Ureter (tissue), 1 donor: ENCODE results near the gene INSRR. TPM values are rescaled to one million over a fixed set of nuclear protein-coding genes. Genes with fewer than 3 reads are reported as not detected.

ENCODE experiments used
- DNase-seq: peaks from one replicate; pipeline ENCODE4 v3.0.0-alpha.2; 2020; ENCODE audit warnings: low spot score
- total RNA-seq: library from RNA; stranded (reverse); gene quantifications from one replicate; pipeline ENCODE4 v1.2.4, GENCODE V29; 2023
- donor health status: DM: yes; HTN: yes; CAD: no.

The INSRR gene
- total RNA-seq, 1 donor from 2014 or later = 0.13 TPM

- no peak for DNase-seq
Measured at GRCh38 chr1:156832434-156832833, 26.5 kb downstream of the INSRR start.

DNA sequence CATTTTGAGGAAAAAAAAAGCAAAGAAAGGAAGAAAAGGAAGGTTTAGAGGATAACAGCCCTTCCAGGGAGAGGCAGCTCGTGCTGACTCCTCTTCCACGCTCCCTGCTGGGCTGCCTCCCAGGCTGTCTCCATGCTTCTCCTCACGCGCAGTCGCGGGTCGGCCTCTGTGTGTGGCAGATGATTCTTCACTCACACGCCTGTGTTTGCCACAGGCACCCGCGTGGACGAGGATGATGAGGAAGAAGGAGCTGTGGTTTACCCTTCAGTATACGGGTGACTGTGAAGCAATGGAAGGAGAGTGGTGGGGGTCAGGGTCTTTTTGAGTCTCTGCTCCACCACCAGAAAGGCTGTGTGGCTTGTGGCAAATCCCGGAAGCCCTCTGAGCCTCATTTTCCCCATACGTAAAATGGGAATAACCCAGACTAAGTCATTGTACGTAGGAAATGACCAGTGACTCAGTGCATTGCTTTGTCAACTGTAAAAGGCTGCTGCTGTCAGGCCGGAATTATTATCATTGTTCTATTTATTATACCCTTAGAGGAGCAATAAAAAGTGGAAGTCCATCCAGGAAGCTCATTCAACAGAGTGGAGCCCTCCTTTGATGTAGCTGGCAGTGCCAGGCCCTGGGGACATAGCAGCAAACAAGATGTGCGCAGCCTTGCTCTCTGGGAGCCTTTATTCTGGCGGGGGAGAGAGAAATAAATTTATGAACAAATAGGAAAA lies 30.4 kb downstream of the INSRR start:
- DNase-seq = no peak

DNA sequence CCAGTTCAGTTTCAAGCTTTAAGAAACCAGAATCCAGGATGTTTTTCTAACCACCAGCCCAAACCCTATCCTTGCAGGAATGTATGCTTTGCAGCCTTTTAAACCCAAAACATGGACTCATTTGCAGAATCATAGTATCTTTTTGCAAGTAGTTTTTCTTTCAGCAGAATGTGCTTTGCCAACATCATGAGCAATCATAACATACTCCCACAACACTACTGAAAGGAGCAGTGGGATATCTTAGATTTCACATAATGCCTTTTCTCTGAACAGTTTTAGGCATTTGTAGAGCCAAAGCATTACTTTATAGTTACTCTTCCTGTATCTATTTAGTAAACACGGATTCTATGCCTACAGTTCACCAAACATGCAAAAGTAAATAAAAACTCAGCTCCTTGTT lies 32.3 kb downstream of the INSRR start:
- DNase-seq = no peak

- DNase-seq = no peak
Measured at GRCh38 chr1:156823210-156823790, 35.6 kb downstream of the INSRR start.

DNA sequence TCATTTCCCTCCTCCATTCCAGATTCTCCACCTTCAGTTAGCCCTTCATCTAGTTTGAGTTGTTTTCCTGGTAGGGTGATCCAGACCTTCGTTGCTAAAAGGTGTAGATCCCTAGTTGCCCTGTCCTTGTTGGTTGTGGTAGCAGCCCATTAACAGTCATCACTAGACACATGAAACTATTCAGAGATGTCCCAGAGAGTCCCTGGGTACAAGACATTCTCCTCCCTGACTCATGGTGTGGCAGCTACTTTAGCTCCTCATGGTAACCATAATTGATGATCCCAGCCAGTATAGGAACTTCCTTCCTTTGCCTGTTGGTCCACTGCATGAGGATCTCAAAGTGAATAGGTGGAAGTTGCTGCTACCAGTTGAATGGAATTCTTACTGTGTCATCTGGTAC lies 36.2 kb downstream of the INSRR start:
- DNase-seq = no peak

DNA sequence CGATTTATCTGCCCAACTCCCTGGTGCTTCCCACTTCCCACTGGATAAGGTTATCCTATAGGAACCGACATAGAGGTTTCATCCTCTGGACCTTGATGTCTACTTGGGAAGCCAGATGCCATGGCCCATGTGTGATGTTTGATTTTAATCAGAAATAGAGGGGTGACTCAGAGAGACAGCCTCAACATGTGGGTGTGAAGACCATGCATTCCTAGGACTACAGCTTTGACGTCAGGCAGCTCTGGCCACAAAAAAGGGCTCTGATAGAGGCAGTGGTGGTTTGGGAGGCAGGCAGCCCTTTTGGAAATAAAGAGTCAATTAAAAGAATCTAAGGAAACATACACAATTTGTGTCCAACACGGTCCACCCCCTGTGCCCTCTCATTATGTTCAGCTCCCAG lies 37.1 kb downstream of the INSRR start:
- no peak for DNase-seq

DNA sequence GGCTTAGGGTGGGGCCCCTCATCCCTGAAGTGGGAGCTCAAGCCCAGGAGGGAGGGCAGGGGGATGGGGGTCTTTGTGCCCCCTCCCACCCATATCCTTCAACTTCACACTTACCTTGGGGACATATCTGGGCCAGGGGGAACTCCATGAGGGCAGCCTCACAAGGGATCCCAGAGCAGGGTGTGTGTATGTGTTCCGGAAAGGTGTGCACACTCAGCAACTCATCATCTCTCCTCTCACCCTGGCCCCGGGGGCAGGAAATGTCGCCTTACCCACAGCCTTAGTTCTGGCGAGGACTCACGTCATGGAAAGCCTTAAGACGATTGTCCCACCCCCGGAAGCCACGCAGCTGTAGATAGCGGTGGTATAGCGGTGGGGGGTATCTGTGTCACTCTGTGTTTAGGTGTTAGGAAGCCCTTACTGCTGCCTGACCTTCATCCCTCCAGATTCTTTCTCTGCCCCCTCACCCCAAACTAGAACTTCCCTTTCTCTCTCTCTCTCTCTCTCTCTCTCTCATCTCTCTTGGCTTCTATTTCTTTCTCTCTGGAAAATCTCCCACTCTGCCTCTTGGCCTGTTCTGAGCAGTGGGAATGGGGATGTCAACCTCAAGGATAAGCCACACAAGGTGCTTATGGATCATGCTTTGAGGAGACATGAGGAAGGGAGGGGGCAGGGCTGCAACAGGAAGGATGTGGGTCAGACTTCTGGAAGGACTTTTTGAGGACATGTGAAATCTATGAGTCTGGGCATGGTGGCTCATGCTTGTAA lies 42.2 kb downstream of the INSRR start, which contains the start of gene SH2D2A:
SH2D2A (minus strand) TSS at position 288 of the 768 bp plus-strand sequence; CDS start at position 148, 140 bp downstream.
- peak; percentile 64 for DNase-seq

DNA sequence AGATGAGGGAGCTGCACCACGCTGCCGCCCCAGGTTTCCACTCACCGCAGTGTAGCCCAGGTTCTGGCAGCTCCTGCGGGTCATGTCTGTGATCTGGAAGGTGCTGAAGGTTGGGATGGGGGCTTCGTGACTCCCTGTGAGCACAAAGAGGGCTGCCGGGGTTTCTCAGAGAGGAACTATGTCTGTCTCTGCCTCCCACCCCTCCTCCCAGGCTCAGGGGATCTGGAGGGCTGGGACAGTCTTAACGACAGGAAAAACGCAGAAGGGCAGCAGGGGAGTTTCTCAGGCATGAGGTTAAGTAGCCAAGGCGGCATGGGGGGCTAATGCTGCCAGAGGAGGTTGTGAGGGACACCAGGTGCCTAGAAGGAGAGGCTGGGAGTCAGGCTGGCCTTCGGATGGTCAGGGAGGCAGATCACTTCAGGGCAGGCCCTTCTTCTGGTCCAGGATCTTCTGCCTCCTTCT lies 42.9 kb downstream of the INSRR start:
- no peak for DNase-seq

- DNase-seq = no peak
Measured at GRCh38 chr1:156815307-156815826, 43.5 kb downstream of the INSRR start.

DNA sequence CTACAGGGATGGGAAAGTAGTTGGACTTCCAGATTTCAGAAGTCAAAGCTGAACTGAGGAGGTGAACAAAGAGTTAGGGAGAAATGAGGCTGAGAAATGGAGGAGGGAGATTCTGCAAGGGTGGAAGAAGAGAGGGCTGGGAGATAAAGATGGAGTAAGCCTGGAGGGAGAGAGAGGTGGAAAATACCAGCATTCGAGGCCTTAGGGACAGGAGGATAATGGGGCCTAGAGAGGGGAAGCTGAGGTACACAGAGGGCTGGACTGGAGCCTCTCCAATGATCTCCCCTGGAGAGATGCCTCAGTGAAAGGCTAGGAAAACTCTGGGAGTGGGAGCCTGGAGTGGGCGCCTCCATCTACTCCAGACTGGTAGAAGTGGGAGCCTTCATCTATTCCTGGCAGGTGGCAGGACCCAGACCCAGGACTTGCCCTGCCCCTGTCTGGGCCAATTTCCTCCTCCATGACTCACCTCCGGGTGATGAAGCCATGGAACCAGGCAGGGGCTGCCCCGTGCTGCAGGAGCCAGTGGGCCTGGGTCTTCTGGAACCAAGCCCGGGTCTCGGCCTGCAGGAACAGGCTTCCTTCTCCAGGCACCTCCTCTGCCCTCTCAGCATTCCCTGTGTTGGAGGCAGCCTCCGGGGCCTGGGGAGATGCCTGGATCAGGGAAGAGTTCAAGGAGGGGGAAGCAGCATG lies 44.2 kb downstream of the INSRR start:
- no peak for DNase-seq

- DNase-seq = peak; percentile 64
Measured at GRCh38 chr1:156813750-156814570, 45.0 kb downstream of the INSRR start.

DNA sequence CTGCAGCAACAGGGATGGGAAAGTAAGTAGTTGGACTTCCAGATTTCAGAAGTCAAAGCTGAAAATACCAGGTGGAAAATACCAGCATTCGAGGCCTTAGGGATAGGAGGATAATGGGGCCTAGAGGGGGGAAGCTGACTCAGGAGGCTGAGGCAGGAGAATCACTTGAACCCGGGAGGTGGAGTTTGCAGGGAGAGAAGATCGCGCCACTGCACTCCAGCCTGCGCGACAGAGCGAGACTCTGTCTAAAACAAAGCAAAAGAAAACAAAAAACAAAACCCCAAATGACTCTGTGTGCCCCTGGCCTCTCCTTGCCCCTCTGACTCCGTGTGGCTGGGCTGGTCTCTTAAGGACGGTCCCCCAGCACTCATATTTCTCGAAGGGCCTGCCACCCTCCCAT lies 45.6 kb downstream of the INSRR start:
- DNase-seq = no peak

GRCh38 chr1:156812293-156812990 lies 46.5 kb downstream of the INSRR start:
- no peak for DNase-seq

DNA sequence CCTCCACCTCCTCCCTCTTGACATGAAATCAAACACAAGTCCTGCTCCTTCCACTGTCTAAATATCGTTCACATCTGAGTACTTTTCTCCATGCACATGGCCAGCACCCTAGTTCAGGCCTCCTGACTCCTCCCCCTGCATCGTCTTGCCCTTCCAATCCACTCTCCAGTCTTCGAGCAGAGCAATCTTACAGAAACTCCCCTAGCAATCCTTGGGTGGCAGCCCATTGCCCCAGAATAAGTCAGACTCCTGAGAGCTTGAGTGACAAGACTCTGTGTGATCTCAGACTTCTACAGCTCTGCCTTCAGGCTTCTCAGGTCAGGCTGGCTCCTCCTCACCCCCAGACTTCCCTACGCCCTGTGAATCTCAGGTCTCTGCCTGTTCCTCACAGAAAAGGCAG lies 47.7 kb downstream of the INSRR start:
- no peak for DNase-seq

DNA sequence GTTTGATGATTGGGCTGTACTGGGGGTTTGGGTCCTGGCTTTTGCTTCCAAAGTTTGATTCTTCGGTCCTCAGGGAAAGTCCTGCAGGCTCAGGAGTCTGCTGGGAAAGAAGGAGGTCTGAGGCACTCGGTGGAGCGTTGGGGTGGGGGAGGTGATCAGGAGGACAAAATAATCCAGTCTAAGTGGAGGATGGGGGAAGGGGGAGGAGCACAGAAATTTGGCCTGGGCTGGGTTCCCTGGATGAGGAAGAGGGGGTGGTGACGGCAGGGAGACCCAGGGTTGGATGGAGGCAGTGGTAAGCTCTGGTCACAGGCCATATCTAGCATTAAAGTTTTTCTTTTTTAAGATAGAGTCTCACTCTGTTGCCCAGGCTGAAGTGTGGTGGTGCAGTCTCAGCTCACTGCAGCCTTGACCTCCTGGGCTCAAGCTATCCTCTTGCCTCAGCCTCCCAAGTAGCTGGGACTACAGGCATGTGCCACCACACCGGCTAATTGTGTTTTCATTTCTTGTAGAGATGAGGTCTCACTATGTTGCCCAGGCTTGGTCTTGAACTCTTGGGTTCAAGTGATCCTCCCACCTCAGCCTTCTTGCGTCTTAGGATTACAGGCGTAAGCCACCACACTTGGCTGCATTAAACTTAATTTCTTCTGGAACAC lies 49.1 kb downstream of the INSRR start:
- DNase-seq = no peak

DNA sequence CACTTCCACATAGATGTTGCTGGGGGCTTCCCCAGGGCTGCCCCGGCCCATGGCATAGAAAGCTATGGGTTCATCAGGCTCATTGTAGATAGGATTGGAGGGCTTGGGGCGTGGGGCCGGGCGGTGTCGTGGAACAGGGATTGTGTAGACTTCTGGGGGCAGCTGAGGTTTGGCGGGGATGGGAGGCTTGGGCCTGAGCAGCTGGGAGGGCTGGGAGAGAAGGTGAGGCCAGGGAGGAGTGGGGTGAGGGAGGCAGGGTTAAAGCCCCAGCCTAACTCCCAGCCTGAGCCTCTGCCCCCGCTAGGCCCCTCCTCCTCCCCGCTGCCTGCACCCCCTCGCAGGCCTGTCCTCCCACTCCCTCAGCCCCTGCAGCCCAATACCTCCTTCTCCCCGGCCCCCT lies 49.6 kb downstream of the INSRR start:
- DNase-seq = no peak

DNA sequence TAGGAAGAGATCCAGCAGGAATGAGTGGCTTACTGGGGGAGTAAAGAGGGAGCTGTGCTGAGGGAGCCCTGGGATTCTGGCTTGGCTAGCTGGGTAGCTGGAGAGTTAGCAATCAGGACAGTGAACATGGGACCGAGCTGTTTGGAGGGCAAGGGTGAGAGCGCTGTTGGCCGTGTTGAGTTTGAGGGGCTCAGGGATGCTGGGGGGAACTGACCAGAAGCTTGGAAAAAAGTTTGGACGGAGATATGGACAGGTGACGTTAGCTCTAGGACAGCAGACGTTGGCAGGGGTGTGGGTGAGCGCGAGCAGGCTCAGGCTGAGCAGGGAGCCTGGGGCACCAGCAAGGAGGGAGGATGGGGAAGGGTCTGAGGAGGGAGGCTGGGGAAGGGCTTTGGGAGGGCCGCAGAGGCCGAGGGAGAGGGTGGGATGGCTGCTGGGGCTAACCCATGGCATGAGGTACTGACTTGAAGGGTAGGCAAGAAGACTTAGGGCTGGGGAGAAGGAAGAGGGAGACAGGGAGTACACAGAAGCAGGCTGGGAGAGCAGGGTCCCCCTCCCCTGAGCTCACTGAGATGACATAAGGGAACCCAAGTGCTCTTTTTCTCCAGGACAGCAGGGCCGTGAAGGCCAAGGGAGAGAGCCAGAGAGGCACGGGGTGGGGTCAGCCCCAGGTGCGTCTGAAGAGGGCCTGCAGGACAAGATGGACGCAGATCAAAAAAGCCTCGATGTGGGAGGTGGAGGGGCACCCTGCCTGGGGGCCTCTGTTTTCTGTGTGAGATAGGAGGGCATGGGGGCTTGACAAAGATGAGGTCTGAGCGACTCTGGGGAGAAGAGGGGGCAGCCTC lies 50.5 kb downstream of the INSRR start:
- DNase-seq = no peak

GRCh38 chr1:156807627-156808026 lies 51.3 kb downstream of the INSRR start:
- no peak for DNase-seq
